T-helper 2 cell treated with Interferon-gamma antibody and Interleukin-4, amounts not matched to agents 100 ng/mL and 5 ng/mL, for 36 hours (primary cell): ENCODE measurements around the gene HOXD4. TPM values are rescaled to one million over a fixed set of nuclear protein-coding genes. Genes with fewer than 3 reads are reported as not detected.

Experiments used
- intact Hi-C: fragments of 100-400 bp; cut with micrococcal nuclease; formaldehyde crosslinking; loops from one replicate; pipeline ENCODE4 v1.15.1; 2023
- total RNA-seq: library from RNA; stranded (reverse); gene quantifications from 2 replicates; pipeline ENCODE4 v1.2.3, GENCODE V29; 2022

Gene HOXD4
- total RNA-seq, 1 donor from 2014 or later, result not detected

GRCh38 chr2:176154576-176155252, 3.4 kb downstream of the HOXD4 start:
- intact Hi-C loops, result no loop called here

DNA sequence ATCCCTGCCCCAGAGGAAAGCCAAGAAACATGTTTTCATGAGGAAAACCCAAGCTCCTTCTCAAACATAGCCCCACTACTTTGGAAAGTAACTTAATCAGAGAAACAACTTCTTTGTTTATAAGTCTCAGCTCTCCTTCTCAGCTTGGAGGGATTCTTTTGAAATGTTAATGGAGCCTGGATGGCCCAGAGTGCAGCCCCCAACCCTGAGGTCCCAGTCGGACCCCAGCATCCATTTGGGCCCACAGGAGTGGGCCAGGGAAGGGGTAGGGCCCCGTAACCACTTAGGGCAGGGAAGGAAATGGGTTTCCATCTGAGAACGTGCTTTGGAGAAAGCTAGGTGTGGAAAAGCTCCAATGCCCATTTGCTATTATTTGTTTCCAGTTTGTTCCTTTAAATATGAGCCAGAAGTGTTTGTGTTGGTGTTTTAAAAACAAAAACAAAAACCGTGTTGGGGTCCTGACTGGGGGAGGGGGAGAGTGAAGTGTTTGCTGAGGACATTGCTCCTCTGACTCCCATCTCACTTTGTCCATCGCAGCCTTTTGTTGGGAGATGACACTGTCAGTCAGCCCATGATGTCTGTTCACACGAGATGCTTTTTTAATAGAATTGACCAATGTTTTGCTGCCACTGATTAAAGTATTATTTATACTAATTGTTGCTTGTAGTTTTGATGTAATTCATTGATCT, 4.2 kb downstream of the HOXD4 start:
- intact Hi-C loops, result no loop called here

GRCh38 chr2:176156301-176156806, 5.0 kb downstream of the HOXD4 start:
- intact Hi-C loops, result no loop called here

GRCh38 chr2:176156807-176157498, 5.6 kb downstream of the HOXD4 start, which contains the start of gene HOXD3:
Gene HOXD3, plus strand, starts transcription at chr2:176157307. Its CDS starts 11,808 bp downstream, at chr2:176169115.
- intact Hi-C loops, result no loop called here

- intact Hi-C loops, result loop anchor here (2.0 kb wide), 2 partner anchors 27 to 77 kb away; no protein-coding TSS in a partner anchor
These were observed 6.3 kb downstream of the HOXD4 start for GRCh38 chr2:176157499-176158185.

DNA sequence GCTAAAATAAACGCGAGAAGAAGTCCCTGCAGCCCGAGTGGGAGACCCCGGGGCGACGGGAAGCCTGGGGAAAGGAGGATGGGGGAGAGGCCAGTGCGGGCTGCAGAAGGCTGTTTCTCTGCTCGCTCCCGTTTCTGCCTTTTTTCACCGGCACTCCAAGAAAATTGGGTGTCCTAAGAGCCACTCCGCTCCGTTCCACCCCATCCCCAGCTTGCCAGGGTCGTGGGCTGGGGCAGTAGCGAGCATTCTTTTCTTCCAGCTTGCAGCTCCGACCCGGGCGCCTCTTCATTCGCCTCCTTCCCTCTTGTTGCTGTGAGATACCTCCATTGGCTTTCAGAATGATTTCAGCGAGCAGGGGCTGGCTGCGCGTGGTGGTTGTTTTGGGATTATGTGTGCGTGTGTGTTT, 6.8 kb downstream of the HOXD4 start:
- intact Hi-C loops, result loop anchor here (2.0 kb wide), 2 partner anchors 27 to 77 kb away; no protein-coding TSS in a partner anchor

DNA sequence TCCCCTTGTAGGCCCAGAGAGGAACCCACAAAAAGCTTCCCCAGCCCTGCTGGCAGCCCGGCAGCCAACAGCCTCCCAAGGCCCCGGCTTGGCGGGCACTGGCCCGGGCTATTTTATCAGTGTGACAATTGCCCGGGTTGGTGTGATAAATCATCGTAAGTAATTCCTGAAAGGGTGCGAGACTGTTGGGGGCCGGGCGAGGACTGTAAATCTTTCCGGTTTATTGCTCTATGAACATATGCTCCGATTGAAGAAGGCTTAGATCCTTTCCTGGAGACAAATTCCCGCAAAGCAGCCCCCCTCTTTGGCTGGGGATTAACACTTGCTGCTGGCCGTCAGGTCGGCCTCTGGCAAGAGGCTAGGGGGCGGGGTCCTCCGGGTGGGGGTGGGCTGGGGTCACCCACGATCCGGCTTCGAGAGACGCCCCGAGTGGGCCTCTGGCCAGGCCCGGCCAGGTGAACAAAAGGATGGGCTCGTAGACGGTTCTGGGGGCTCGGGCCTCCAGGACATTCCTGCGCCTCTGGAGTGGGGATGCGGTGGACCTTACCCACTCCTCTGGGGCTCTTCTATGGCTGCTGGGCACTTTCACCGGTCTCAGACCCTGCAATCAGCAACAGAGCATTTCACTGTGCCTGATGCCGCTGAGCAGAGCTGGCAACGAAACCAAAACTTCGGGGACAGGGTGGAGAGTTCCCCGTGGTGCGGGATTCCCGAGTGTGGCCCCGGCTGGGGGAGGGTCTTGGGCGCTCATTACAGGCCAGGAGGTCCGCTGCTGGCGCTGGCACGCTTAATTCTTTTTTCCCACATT, 7.7 kb downstream of the HOXD4 start:
- intact Hi-C loops, result loop anchor here (2.0 kb wide), 2 partner anchors 28 to 78 kb away; no protein-coding TSS in a partner anchor

- intact Hi-C loops, result loop anchor here (2.0 kb wide), 3 partner anchors 29 to 79 kb away; partner anchors contain the start of gene HOXD9
These were observed 8.4 kb downstream of the HOXD4 start for GRCh38 chr2:176159663-176160250.

- intact Hi-C loops, result loop anchor here (2.0 kb wide), 1 partner anchor 38 kb away; the partner anchor contains the start of gene HOXD9
These were observed 9.1 kb downstream of the HOXD4 start for GRCh38 chr2:176160251-176160985.

DNA sequence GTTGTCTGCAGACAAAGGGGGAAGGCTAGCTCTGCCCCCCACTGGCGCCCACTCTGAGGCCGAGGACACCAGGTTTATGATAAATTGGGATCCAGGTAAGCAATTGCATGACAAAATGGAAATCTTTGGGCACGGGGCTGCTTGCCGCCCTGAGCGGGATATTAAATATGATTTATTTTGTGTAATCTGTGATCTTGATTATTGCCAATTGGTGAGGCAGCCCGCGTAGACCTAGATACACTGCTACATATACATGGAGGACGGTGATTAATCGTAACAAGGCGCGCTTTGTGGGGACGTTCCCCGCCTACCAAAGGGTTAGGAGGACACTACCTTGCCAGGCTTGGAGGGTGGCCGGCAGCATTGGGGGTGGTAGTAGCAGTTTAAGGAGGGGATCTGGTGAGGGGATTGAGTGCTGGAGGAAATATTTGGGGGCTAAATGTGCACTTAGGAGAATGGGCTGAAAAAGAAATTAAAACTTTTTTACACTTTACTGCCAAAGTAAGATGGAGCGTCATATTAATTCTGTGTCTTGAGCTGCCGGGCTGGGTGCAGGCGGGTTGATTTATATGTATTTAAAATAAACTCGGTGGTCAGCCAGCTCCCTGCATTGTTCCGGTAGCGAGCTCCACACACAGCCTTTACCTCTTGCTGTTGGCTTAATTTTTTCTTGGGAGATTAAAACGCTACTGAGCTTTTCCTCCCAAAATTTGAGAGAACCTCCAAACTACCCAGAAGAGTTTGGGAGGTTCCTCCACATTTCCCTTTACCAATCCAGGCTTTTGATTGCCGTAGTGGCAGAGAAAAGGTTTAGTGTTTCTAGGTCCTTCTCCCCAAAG, 9.9 kb downstream of the HOXD4 start:
- intact Hi-C loops, result loop anchor here (2.0 kb wide), 1 partner anchor 38 kb away; the partner anchor contains the start of gene HOXD9

GRCh38 chr2:176161825-176162626, 10.7 kb downstream of the HOXD4 start:
- intact Hi-C loops, result loop anchor here (2.0 kb wide), 1 partner anchor 39 kb away; the partner anchor contains the start of gene HOXD9

- intact Hi-C loops, result no loop called here
These were observed 11.7 kb downstream of the HOXD4 start for GRCh38 chr2:176162911-176163671.

DNA sequence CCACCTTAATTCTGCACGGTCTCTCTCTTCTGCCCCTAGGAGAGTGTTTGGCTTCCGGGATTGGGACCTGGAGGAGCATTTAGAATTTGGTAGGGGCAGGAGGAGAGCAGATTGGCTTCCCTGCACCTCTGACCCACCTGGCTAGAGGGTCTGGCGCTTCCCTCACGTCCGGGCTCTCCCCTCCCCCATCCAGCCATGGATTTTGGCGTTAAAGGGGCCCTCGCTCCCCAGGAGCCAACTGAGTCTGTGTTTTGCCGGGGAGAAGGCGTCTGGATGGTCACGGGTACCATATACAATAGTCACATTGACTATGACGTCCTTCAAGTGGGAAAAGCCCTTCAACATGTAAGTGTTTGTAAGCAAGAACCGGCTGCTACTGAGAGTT, 12.3 kb downstream of the HOXD4 start:
- intact Hi-C loops, result no loop called here

DNA sequence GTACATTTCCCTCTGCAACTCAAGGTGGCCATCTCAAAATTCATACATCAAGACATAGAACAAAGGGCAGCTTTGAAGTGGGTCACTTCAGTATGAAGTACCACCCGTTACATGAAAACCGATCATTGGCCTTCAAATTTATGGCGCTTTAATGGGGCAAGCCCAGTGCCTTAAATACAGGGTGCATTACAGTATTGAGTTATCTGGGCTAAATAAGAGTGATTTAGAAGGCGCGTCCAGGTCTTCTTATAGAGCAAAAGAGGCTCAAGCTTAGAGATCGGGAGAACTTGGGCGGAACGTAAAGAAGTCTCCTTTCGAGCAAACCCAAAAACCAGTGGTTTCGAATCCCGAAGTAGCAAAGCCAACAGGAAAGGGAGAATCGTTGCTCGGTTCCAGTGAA, 12.9 kb downstream of the HOXD4 start:
- intact Hi-C loops, result no loop called here

- intact Hi-C loops, result no loop called here
These were observed 13.4 kb downstream of the HOXD4 start for GRCh38 chr2:176164611-176165369.
